ENCODE results near the gene CIBAR2. TPM values are rescaled to one million over a fixed set of nuclear protein-coding genes. Genes with fewer than 3 reads are reported as not detected.
A peak's percentile ranks its signal among the peaks of the same experiment; 100 is the strongest.

The CIBAR2 gene
- total and polyA plus RNA-seq, 9 of the 15 experiments (the other 6 are each of a cell fraction or from before 2014, with no cell fraction given): not detected

DNA sequence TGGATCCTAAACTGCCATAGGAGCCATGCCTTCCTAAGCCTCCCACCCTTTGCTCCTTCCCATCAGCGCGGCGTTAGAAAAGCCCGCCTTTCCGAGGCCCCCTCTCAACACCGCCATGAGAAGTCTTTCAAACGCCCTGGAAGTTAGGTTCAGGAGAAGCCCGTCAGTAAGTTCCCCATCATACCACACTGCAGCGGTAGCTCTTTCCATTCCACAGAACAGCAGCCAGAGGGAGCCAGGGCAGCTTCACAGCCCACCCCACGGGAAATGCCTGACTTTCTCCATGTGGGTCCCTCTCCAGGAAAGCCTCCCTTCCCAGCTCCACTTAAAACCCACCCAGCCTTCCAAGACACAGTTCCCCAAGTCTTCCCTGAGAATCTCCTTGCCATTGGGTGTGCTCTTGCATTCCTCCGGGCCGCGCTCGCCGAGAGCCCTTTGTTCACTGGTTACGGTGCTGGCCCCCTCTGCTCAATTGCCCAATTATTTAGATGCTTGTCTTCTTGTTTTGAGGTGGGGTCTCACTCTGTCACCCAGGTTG is 56.0 kb downstream of the CIBAR2 start (continued):
- TF ChIP-seq, protein P1, sequence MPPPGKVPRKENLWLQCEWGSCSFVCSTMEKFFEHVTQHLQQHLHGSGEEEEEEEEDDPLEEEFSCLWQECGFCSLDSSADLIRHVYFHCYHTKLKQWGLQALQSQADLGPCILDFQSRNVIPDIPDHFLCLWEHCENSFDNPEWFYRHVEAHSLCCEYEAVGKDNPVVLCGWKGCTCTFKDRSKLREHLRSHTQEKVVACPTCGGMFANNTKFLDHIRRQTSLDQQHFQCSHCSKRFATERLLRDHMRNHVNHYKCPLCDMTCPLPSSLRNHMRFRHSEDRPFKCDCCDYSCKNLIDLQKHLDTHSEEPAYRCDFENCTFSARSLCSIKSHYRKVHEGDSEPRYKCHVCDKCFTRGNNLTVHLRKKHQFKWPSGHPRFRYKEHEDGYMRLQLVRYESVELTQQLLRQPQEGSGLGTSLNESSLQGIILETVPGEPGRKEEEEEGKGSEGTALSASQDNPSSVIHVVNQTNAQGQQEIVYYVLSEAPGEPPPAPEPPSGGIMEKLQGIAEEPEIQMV (tag; conservative IDR thresholded peaks at IDR 0.05; ENCODE audit: low read depth): no peak
- TF ChIP-seq TEAD2 (tag; IDR thresholded peaks at IDR 0.05) (no peak), MCM5 (IDR thresholded peaks at IDR 0.05; ENCODE audit: low read depth) (no peak), ZNF165 (CRISPR knock-in tag; IDR thresholded peaks at IDR 0.05; ENCODE audit: borderline replicate concordance) (no peak), KAT2B (IDR thresholded peaks at IDR 0.05; ENCODE audit: low read depth, low read length) (no peak), BACH1 (tag; IDR thresholded peaks at IDR 0.05) (no peak), SMARCA4 (IDR thresholded peaks at IDR 0.05) (no peak), HLTF (IDR thresholded peaks at IDR 0.05) (no peak), MEF2D (tag; conservative IDR thresholded peaks at IDR 0.05; ENCODE audit: low read depth) (no peak), YY1 (IDR thresholded peaks at IDR 0.05; ENCODE audit: borderline replicate concordance in 1 of 3, control insufficient read depth in 1 of 3, extremely low read depth in 1 of 3, insufficient read depth in 3 of 3, insufficient read length in 1 of 3, insufficient replicate concordance in 2 of 3, low read depth in 1 of 3, low read length in 2 of 3) (peak in 1 of 3 experiments; percentile 28), ZNF274 (IDR thresholded peaks at IDR 0.05; ENCODE audit: borderline replicate concordance, low read depth, low read length) (no peak), TARDBP (IDR thresholded peaks at IDR 0.05) (no peak), ERF (CRISPR knock-in tag; IDR thresholded peaks at IDR 0.05) (no peak)
- TF ChIP-seq, protein P2, sequence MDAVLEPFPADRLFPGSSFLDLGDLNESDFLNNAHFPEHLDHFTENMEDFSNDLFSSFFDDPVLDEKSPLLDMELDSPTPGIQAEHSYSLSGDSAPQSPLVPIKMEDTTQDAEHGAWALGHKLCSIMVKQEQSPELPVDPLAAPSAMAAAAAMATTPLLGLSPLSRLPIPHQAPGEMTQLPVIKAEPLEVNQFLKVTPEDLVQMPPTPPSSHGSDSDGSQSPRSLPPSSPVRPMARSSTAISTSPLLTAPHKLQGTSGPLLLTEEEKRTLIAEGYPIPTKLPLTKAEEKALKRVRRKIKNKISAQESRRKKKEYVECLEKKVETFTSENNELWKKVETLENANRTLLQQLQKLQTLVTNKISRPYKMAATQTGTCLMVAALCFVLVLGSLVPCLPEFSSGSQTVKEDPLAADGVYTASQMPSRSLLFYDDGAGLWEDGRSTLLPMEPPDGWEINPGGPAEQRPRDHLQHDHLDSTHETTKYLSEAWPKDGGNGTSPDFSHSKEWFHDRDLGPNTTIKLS (IDR thresholded peaks at IDR 0.05; ENCODE audit: borderline replicate concordance, low read depth): no peak
- TF ChIP-seq, protein P3, sequence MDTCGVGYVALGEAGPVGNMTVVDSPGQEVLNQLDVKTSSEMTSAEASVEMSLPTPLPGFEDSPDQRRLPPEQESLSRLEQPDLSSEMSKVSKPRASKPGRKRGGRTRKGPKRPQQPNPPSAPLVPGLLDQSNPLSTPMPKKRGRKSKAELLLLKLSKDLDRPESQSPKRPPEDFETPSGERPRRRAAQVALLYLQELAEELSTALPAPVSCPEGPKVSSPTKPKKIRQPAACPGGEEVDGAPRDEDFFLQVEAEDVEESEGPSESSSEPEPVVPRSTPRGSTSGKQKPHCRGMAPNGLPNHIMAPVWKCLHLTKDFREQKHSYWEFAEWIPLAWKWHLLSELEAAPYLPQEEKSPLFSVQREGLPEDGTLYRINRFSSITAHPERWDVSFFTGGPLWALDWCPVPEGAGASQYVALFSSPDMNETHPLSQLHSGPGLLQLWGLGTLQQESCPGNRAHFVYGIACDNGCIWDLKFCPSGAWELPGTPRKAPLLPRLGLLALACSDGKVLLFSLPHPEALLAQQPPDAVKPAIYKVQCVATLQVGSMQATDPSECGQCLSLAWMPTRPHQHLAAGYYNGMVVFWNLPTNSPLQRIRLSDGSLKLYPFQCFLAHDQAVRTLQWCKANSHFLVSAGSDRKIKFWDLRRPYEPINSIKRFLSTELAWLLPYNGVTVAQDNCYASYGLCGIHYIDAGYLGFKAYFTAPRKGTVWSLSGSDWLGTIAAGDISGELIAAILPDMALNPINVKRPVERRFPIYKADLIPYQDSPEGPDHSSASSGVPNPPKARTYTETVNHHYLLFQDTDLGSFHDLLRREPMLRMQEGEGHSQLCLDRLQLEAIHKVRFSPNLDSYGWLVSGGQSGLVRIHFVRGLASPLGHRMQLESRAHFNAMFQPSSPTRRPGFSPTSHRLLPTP (IDR thresholded peaks at IDR 0.05; ENCODE audit: borderline replicate concordance, extremely low read depth, insufficient read length): no peak
- TF ChIP-seq, protein P4, sequence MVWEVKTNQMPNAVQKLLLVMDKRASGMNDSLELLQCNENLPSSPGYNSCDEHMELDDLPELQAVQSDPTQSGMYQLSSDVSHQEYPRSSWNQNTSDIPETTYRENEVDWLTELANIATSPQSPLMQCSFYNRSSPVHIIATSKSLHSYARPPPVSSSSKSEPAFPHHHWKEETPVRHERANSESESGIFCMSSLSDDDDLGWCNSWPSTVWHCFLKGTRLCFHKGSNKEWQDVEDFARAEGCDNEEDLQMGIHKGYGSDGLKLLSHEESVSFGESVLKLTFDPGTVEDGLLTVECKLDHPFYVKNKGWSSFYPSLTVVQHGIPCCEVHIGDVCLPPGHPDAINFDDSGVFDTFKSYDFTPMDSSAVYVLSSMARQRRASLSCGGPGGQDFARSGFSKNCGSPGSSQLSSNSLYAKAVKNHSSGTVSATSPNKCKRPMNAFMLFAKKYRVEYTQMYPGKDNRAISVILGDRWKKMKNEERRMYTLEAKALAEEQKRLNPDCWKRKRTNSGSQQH (CRISPR knock-in tag; IDR thresholded peaks at IDR 0.05): no peak
- TF ChIP-seq, protein P5, sequence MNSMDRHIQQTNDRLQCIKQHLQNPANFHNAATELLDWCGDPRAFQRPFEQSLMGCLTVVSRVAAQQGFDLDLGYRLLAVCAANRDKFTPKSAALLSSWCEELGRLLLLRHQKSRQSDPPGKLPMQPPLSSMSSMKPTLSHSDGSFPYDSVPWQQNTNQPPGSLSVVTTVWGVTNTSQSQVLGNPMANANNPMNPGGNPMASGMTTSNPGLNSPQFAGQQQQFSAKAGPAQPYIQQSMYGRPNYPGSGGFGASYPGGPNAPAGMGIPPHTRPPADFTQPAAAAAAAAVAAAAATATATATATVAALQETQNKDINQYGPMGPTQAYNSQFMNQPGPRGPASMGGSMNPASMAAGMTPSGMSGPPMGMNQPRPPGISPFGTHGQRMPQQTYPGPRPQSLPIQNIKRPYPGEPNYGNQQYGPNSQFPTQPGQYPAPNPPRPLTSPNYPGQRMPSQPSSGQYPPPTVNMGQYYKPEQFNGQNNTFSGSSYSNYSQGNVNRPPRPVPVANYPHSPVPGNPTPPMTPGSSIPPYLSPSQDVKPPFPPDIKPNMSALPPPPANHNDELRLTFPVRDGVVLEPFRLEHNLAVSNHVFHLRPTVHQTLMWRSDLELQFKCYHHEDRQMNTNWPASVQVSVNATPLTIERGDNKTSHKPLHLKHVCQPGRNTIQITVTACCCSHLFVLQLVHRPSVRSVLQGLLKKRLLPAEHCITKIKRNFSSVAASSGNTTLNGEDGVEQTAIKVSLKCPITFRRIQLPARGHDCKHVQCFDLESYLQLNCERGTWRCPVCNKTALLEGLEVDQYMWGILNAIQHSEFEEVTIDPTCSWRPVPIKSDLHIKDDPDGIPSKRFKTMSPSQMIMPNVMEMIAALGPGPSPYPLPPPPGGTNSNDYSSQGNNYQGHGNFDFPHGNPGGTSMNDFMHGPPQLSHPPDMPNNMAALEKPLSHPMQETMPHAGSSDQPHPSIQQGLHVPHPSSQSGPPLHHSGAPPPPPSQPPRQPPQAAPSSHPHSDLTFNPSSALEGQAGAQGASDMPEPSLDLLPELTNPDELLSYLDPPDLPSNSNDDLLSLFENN (IDR thresholded peaks at IDR 0.05; ENCODE audit: low read depth in 2 of 2, low read length in 2 of 2): no peak

Data from K562 (cell line).